K562 (cell line): ENCODE measurements around the gene PTGIS. TPM values are rescaled to one million over a fixed set of nuclear protein-coding genes. Genes with fewer than 3 reads are reported as not detected.

Experiments
- DDX20 ChIP-seq: fragments of 450-650 bp; IDR thresholded peaks from 2 replicates; pipeline ENCODE4 v1.6.1; 2016; ENCODE audit warnings: missing genetic modification characterization, low read depth, mild to moderate bottlenecking, missing compliant biosample characterization, moderate library complexity
- KLF13 ChIP-seq: fragments of 450-650 bp; IDR thresholded peaks from 2 replicates; pipeline ENCODE4 v1.6.1; 2016; ENCODE audit warnings: missing genetic modification characterization, low read depth, mild to moderate bottlenecking, missing compliant biosample characterization, moderate library complexity, borderline replicate concordance
- MCM2 ChIP-seq: fragments of 450-650 bp; IDR thresholded peaks from 2 replicates; pipeline ENCODE4 v1.6.1; 2017; ENCODE audit warnings: low read depth, mild to moderate bottlenecking
- PML ChIP-seq: IDR thresholded peaks from 2 replicates; pipeline ENCODE4 v1.6.1; 2012; ENCODE audit warnings: low read length, inconsistent platforms
- TFE3 ChIP-seq: fragments of 450-650 bp; formaldehyde crosslinking; IDR thresholded peaks from 2 replicates; pipeline ENCODE4 v1.4.0; 2020; ENCODE audit warnings: mild to moderate bottlenecking, mixed read lengths
- ZNF175 ChIP-seq: fragments of 200-800 bp; sonication (Bioruptor generic); IDR thresholded peaks from 2 replicates; pipeline ENCODE4 v1.6.1; 2016; ENCODE audit warnings: low read depth, mild to moderate bottlenecking, missing genetic modification characterization, missing compliant biosample characterization
- ZNF280A ChIP-seq: fragments of 450-650 bp; IDR thresholded peaks from 2 replicates; pipeline ENCODE4 v1.6.1; 2018; ENCODE audit warnings: mild to moderate bottlenecking, low read depth; ENCODE audit not compliant: partially characterized antibody
- polyA plus RNA-seq, 8 experiments: library from polyadenylated mRNA; depleted of rRNA in 4 of 8; stranded (reverse) in 5 of 8; unstranded in 3 of 8; fragments of >200 nt; fragmentation: Nextera tagmentation in 2 of 8; fragmentation: Illumina TruSeq in 1 of 8; extraction: Ambion mirVana in 2 of 8; extraction: Trizol in 1 of 8; gene quantifications; 2 replicates each; pipeline versions ENCODE4 v1.2.1 to v1.2.3, GENCODE V29; 2011 to 2014; ENCODE audit warnings: inconsistent platforms in 1 of 8, missing spikeins in 1 of 8
- total RNA-seq, 7 experiments: library from RNA; depleted of rRNA in 6 of 7; stranded (reverse); fragments of >200 nt in 6 of 7; fragmentation: Illumina TruSeq in 2 of 7; extraction: Trizol in 2 of 7; gene quantifications; 2 replicates each; pipeline versions ENCODE4 v1.2.1 to v1.2.3, GENCODE V29; 2011 to 2021; ENCODE audit warnings: low replicate concordance in 1 of 7
- TF ChIP-seq, protein P1 (sequence below): fragments of 450-650 bp; IDR thresholded peaks from 2 replicates; pipeline ENCODE4 v1.6.1; 2016; ENCODE audit warnings: low read depth, mild to moderate bottlenecking, moderate library complexity
- TF ChIP-seq, protein P2 (sequence below): fragments of 250-450 bp; sonication (Bioruptor Pico); IDR thresholded peaks from 2 replicates; pipeline ENCODE4 v1.8.0; 2021; ENCODE audit warnings: mild to moderate bottlenecking, moderate library complexity
- TF ChIP-seq, protein P3 (sequence below): sonication (generic); formaldehyde crosslinking; IDR thresholded peaks from 2 replicates; pipeline ENCODE4 v1.8.0; 2022; ENCODE audit warnings: missing genetic modification reagents, mild to moderate bottlenecking, borderline replicate concordance

PTGIS gene
- total and polyA plus RNA-seq, 9 of the 15 experiments (the other 6 are each of a cell fraction or from before 2014, with no cell fraction given): not detected

DNA sequence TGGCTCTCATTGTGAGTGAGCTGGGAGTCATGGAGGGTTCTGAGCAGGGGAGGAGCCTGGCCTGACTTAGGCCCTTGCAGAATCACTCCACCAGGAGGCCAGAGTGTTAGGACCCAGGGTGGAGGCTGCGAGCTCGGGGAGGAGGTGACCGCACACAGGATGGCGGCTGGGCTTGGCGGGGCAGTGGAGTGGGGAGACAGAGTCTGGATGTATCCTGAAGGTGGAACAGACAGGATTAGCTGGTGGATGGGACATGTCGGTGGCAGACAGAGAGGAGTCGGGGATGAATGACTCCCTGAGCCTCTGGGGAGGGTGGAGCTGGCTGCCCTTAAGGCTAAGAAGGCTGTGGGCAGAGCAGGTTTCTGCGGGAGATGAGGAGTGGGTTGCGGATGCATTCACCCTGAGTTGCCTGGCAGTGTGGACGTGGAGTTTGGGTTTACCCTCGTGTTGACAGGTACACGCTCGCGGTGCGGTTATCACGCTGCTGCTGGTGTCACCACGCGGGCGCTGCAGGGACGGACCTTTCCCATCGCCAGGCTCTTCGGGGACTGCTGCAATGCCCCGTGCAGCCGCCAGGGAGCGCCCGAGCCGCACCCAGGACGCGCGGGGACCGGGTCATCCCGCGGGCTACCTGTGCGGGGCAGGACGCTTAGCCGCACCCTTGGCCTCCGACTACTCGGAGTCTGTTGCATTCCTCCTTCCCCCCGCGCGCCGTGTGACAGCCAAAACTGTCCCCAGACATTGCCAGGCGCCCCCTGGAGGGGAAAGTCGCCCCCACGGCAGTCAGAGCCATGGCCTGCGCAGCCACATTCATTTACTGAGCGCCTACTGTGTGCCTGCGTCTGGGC, 43.0 kb upstream of the PTGIS start (continued):
- TF ChIP-seq ZNF280A (no peak), PML (no peak), TFE3 (no peak), KLF13 (tag) (no peak), ZNF175 (CRISPR knock-in tag) (no peak), DDX20 (tag) (no peak), MCM2 (no peak)
- TF ChIP-seq, protein P1, sequence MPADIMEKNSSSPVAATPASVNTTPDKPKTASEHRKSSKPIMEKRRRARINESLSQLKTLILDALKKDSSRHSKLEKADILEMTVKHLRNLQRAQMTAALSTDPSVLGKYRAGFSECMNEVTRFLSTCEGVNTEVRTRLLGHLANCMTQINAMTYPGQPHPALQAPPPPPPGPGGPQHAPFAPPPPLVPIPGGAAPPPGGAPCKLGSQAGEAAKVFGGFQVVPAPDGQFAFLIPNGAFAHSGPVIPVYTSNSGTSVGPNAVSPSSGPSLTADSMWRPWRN: no peak
- TF ChIP-seq, protein P2, sequence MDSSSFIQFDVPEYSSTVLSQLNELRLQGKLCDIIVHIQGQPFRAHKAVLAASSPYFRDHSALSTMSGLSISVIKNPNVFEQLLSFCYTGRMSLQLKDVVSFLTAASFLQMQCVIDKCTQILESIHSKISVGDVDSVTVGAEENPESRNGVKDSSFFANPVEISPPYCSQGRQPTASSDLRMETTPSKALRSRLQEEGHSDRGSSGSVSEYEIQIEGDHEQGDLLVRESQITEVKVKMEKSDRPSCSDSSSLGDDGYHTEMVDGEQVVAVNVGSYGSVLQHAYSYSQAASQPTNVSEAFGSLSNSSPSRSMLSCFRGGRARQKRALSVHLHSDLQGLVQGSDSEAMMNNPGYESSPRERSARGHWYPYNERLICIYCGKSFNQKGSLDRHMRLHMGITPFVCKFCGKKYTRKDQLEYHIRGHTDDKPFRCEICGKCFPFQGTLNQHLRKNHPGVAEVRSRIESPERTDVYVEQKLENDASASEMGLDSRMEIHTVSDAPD: no peak
- TF ChIP-seq, protein P3, sequence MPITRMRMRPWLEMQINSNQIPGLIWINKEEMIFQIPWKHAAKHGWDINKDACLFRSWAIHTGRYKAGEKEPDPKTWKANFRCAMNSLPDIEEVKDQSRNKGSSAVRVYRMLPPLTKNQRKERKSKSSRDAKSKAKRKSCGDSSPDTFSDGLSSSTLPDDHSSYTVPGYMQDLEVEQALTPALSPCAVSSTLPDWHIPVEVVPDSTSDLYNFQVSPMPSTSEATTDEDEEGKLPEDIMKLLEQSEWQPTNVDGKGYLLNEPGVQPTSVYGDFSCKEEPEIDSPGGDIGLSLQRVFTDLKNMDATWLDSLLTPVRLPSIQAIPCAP (CRISPR knock-in tag): no peak
